HK-2 (cell line): ENCODE data around the gene SPDYE9.
"Not testable (repeated sequence)": the region's sequence is repeated elsewhere in the genome, so short reads cannot be mapped to it uniquely, and the experiment has no call there.

Experiments used
- DNase-seq: peaks from one replicate; pipeline ENCODE4 v3.0.0-alpha.2; 2018; ENCODE audit not compliant: unreplicated experiment

Gene SPDYE9

GRCh38 chr7:73085938-73086337, at the start of gene SPDYE9:
SPDYE9 (minus strand) TSS chr7:73086038; CDS start chr7:73084238, 1,800 bp downstream.
- not testable (repeated sequence) for DNase-seq

GRCh38 chr7:73134866-73135265, 49.0 kb upstream of the SPDYE9 start:
- not testable (repeated sequence) for DNase-seq

GRCh38 chr7:73132651-73133217, 46.9 kb upstream of the SPDYE9 start:
- not testable (repeated sequence) for DNase-seq

GRCh38 chr7:73130612-73131011, 44.8 kb upstream of the SPDYE9 start:
- not testable (repeated sequence) for DNase-seq

- DNase-seq = not testable (repeated sequence)
Measured at GRCh38 chr7:73124126-73124525, 38.3 kb upstream of the SPDYE9 start.

GRCh38 chr7:73122778-73123447, 37.1 kb upstream of the SPDYE9 start:
- not testable (repeated sequence) for DNase-seq

- not testable (repeated sequence) for DNase-seq
Measured at GRCh38 chr7:73118155-73118554, 32.3 kb upstream of the SPDYE9 start.

- DNase-seq = not testable (repeated sequence)
Measured at GRCh38 chr7:73057811-73058210, 28.0 kb downstream of the SPDYE9 start, which contains the start of gene SPDYE11. SPDYE11 (minus strand) TSS chr7:73057911; CDS start chr7:73056111, 1,800 bp downstream.

GRCh38 chr7:73029666-73030065, 56.2 kb downstream of the SPDYE9 start, which contains the start of gene SPDYE8:
SPDYE8 (minus strand) TSS chr7:73029766; CDS start chr7:73027966, 1,800 bp downstream.
- not testable (repeated sequence) for DNase-seq
